ENCODE results near the gene GNG2.

GNG2 gene

DNA sequence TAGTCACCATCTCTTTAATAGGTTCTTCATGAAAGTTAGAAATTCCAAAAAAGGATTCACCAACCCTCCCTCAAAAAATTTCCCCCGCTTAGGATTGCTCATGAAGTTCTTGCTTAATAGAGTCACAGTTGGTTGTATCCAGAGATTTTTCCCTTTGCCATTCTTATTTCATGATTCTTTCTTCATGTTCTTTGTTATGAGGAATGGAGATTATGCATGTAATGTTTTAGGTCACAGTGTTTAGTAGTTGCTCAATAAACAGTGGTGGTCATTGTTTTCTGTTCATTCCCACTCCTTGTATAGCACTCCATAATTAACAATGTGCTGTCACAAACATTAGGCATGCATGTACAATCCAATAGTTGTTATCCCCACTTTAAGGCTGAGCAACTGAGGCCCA lies 77.7 kb downstream of the GNG2 start:
- Histone ChIP-seq H3K27me3 (ENCODE audit: control insufficient read depth in 1 of 2, insufficient read depth in 2 of 2, low read length in 2 of 2) (no peaks in the 10 kb centered on the region), H3K9me3 (ENCODE audit: control insufficient read depth in 2 of 2, low read length in 2 of 2) (no peaks in the 10 kb centered on the region), H3K9ac (ENCODE audit: low read length in 2 of 2) (no peak overlapping the region), H3K4me3 (ENCODE audit: low read length in 2 of 2) (no peak overlapping the region), H3K4me1 (ENCODE audit: control insufficient read depth, insufficient read depth, low read length) (peaks cover 2% of the 10 kb centered on the region), H3K36me3 (ENCODE audit: control insufficient read depth in 2 of 2, insufficient read depth in 2 of 2, low read length in 2 of 2) (no peaks in the 10 kb centered on the region), H3K27ac (ENCODE audit: low read length) (no peak overlapping the region)

DNA sequence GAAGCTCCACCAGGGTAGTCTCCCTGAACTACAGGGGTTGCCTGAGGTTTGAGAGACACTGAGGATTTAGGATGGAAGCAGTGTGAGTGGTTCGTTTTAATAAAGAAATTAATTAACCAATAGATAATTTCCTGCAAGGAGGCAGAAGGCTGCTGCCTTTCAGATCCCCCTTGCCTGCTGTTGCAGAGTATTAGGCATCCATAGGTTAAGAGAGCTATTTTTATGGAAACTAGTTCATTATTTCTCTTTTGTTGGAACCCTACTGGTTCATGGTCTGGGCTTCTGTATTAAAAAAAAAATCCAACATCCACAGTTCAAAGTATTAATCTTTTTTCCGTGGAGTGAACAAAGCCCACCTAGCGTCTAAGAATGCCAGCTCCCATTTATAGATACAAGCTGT lies 78.4 kb downstream of the GNG2 start:
- Histone ChIP-seq H3K4me1 (ENCODE audit: control insufficient read depth, insufficient read depth, low read length) (peaks cover 2% of the 10 kb centered on the region), H3K36me3 (ENCODE audit: control insufficient read depth in 2 of 2, insufficient read depth in 2 of 2, low read length in 2 of 2) (no peaks in the 10 kb centered on the region), H3K27me3 (ENCODE audit: control insufficient read depth in 1 of 2, insufficient read depth in 2 of 2, low read length in 2 of 2) (no peaks in the 10 kb centered on the region), H3K9ac (ENCODE audit: low read length in 2 of 2) (no peak overlapping the region), H3K27ac (ENCODE audit: low read length) (no peak overlapping the region), H3K9me3 (ENCODE audit: control insufficient read depth in 2 of 2, low read length in 2 of 2) (no peaks in the 10 kb centered on the region), H3K4me3 (ENCODE audit: low read length in 2 of 2) (no peak overlapping the region)

DNA sequence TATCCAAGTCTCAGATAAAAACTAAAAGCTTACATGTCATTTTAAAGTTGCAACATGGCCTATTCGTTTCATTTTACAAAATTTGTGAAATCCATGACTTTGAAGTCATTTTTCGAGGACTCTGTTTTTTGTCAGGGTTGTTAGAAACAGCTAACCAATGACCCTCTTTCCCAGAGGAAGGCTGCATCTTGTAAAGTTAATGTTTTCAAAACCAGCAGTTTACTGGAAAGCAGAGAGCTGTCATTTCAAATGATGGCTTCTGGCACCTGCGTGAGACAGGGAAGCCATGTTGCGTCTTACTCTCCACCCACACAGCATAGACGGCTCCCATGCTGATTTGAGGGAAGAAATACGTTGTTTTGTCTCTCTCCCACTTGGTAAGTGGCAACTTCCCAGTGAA lies 78.8 kb downstream of the GNG2 start:
- Histone ChIP-seq H3K36me3 (ENCODE audit: control insufficient read depth in 2 of 2, insufficient read depth in 2 of 2, low read length in 2 of 2) (no peaks in the 10 kb centered on the region), H3K4me3 (ENCODE audit: low read length in 2 of 2) (no peak overlapping the region), H3K9me3 (ENCODE audit: control insufficient read depth in 2 of 2, low read length in 2 of 2) (no peaks in the 10 kb centered on the region), H3K27me3 (ENCODE audit: control insufficient read depth in 1 of 2, insufficient read depth in 2 of 2, low read length in 2 of 2) (no peaks in the 10 kb centered on the region), H3K9ac (ENCODE audit: low read length in 2 of 2) (no peak overlapping the region), H3K4me1 (ENCODE audit: control insufficient read depth, insufficient read depth, low read length) (peaks cover 2% of the 10 kb centered on the region), H3K27ac (ENCODE audit: low read length) (no peak overlapping the region)

DNA sequence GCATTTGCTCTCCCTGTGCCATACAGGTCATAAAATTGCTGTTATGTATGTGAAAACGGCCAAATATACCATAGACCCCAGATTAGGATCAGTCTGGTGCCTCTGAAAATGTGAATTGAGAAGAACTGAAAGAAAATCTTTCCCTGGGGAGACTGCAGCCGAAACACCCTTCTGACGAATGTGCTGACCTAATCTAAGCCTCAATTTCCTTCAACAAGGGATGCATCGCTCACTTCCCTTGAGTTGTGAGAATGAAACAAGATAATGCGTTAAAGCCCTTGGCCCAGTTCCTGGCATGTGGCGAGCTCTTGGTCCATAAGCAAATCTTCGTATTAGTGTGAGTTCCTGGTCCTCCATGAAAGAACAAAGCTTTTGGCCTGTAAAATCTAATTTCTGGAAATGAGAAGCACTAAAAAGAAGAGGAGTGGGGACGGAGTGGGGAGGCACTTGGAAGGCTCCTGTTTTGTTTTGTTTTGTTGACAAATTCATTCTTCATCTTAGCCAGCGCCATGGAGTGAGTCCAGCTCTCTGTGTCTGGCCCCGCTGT lies 79.4 kb downstream of the GNG2 start:
- Histone ChIP-seq H3K27me3 (ENCODE audit: control insufficient read depth in 1 of 2, insufficient read depth in 2 of 2, low read length in 2 of 2) (no peaks in the 10 kb centered on the region), H3K4me3 (ENCODE audit: low read length in 2 of 2) (no peak overlapping the region), H3K9me3 (ENCODE audit: control insufficient read depth in 2 of 2, low read length in 2 of 2) (no peaks in the 10 kb centered on the region), H3K9ac (ENCODE audit: low read length in 2 of 2) (no peak overlapping the region), H3K27ac (ENCODE audit: low read length) (no peak overlapping the region), H3K4me1 (ENCODE audit: control insufficient read depth, insufficient read depth, low read length) (peaks cover 2% of the 10 kb centered on the region), H3K36me3 (ENCODE audit: control insufficient read depth in 2 of 2, insufficient read depth in 2 of 2, low read length in 2 of 2) (no peaks in the 10 kb centered on the region)

DNA sequence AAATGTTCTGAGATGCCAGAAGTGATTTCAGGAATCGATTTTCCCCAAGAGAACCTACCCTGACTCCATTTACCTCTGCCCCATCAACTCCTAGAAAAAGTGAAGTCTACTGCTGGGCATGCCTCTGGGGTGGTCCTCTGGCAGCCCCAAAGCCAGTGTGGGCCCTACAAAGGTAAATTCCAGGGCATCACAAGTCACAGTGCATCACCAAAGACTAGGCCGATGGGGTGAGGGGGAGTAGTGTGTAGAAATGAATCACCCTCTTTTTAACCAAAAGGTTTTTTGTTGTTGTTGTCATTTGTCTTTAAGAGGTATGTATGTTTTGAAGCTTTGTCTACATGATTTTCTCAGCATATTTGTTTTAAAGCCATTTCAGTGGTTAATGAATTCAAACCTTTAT lies 82.6 kb downstream of the GNG2 start:
- H3K36me3 ChIP-seq (ENCODE audit: control insufficient read depth in 2 of 2, insufficient read depth in 2 of 2, low read length in 2 of 2): no peaks in the 10 kb centered on the region
- no peak overlapping the region for H3K9ac ChIP-seq (ENCODE audit: low read length in 2 of 2)
- peaks cover 0 to 3% of the 10 kb centered on the region in 2 donors for H3K9me3 ChIP-seq (ENCODE audit: control insufficient read depth in 2 of 2, low read length in 2 of 2)
- H3K27me3 ChIP-seq (ENCODE audit: control insufficient read depth in 1 of 2, insufficient read depth in 2 of 2, low read length in 2 of 2): no peaks in the 10 kb centered on the region
- H3K4me3 ChIP-seq (ENCODE audit: low read length in 2 of 2): no peak overlapping the region
- no peak overlapping the region for H3K27ac ChIP-seq (ENCODE audit: low read length)
- no peaks in the 10 kb centered on the region for H3K4me1 ChIP-seq (ENCODE audit: control insufficient read depth, insufficient read depth, low read length)

DNA sequence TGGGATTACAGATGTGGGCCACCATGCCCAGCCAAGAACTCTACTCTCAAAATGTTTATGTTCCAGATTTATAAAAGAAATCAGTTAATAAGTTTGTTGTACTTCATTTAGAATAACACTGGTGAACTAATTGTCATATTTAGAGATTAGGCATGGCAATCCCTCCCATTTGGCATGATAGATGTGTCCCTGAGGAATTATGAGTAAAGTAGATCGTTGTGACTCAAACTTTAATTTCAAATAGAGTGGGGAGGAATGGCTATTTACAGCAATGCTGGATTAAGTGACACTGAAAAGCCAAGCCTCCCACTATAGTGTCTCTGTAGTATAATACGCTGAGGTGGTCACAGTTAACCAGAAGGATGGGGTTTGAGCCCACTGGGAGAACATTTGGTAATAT lies 89.6 kb downstream of the GNG2 start:
- Histone ChIP-seq H3K27ac (ENCODE audit: low read length) (no peak overlapping the region), H3K36me3 (ENCODE audit: control insufficient read depth in 2 of 2, insufficient read depth in 2 of 2, low read length in 2 of 2) (peaks cover 0 to 3% of the 10 kb centered on the region in 2 donors), H3K27me3 (ENCODE audit: control insufficient read depth in 1 of 2, insufficient read depth in 2 of 2, low read length in 2 of 2) (no peaks in the 10 kb centered on the region), H3K9me3 (ENCODE audit: control insufficient read depth in 2 of 2, low read length in 2 of 2) (peaks cover 0 to 3% of the 10 kb centered on the region in 2 donors), H3K4me1 (ENCODE audit: control insufficient read depth, insufficient read depth, low read length) (no peaks in the 10 kb centered on the region), H3K9ac (ENCODE audit: low read length in 2 of 2) (no peak overlapping the region), H3K4me3 (ENCODE audit: low read length in 2 of 2) (no peak overlapping the region)

DNA sequence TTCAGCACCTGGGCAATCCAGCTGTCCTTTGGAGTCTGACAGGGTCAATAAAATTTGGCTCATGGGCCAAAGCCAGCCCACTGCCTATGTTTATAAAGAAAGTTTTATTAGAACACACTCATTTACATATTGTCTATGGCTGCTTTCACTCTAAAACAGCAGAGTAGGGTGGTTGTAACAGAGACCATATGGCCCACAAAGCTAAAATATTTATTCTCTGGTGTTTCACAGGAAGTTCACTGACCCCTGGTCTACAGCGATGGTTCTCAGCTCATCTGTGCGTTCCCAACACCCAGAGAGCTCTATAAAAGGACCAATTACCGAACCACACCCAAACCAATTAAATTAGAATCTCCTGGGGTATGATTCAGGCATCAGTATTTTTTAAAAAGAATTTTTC lies 91.2 kb downstream of the GNG2 start:
- no peak overlapping the region for H3K4me3 ChIP-seq (ENCODE audit: low read length in 2 of 2)
- peaks cover 0 to 3% of the 10 kb centered on the region in 2 donors for H3K9me3 ChIP-seq (ENCODE audit: control insufficient read depth in 2 of 2, low read length in 2 of 2)
- H3K27me3 ChIP-seq (ENCODE audit: control insufficient read depth in 1 of 2, insufficient read depth in 2 of 2, low read length in 2 of 2): no peaks in the 10 kb centered on the region
- H3K9ac ChIP-seq (ENCODE audit: low read length in 2 of 2): no peak overlapping the region
- H3K4me1 ChIP-seq (ENCODE audit: control insufficient read depth, insufficient read depth, low read length): no peaks in the 10 kb centered on the region
- peaks cover 0 to 3% of the 10 kb centered on the region in 2 donors for H3K36me3 ChIP-seq (ENCODE audit: control insufficient read depth in 2 of 2, insufficient read depth in 2 of 2, low read length in 2 of 2)
- no peak overlapping the region for H3K27ac ChIP-seq (ENCODE audit: low read length)

DNA sequence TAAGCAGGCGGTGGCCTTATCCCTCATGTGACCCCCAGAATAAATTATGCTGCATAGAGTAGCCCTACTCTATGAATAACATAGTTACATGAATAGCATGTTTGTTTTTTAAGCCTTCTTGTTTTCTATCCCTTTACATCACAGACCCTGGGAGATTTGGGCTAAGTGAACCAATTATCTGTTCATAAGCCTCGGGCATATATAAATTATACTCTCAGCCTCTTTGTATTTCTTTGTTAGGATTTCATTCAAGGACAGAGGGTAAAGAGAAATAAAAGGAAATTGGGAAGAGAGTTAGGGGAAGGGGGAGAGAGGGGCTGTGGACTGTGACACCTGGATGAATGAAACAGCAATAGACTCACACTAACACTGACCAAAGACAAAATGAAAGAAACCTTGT lies 93.6 kb downstream of the GNG2 start:
- H3K27me3 ChIP-seq (ENCODE audit: control insufficient read depth in 1 of 2, insufficient read depth in 2 of 2, low read length in 2 of 2): no peaks in the 10 kb centered on the region
- no peaks in the 10 kb centered on the region for H3K4me1 ChIP-seq (ENCODE audit: control insufficient read depth, insufficient read depth, low read length)
- H3K36me3 ChIP-seq (ENCODE audit: control insufficient read depth in 2 of 2, insufficient read depth in 2 of 2, low read length in 2 of 2): peaks cover 3 to 6% of the 10 kb centered on the region in 2 donors
- H3K9ac ChIP-seq (ENCODE audit: low read length in 2 of 2): no peak overlapping the region
- peaks cover 2 to 10% of the 10 kb centered on the region in 2 donors for H3K9me3 ChIP-seq (ENCODE audit: control insufficient read depth in 2 of 2, low read length in 2 of 2)
- H3K4me3 ChIP-seq (ENCODE audit: low read length in 2 of 2): no peak overlapping the region
- no peak overlapping the region for H3K27ac ChIP-seq (ENCODE audit: low read length)

DNA sequence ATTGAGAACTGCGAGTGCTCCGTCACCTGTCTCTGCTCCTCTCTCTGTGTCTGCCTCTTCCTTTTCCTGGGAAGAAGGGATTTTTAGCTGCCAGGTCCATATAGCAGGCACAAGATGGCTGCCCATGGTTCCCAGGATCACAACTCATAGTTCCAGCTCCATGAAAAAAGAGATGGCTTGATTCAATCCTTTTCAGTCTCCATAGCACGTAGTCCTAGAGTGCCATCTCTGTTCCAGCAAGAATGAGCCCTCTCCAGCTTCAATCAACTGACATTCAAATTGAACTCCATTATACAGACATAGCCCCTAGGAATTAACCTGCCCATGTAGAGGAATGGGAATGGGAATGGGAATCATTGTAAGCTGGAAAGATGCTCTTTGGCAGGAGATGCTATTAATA lies 94.2 kb downstream of the GNG2 start:
- Histone ChIP-seq H3K27ac (ENCODE audit: low read length) (no peak overlapping the region), H3K27me3 (ENCODE audit: control insufficient read depth in 1 of 2, insufficient read depth in 2 of 2, low read length in 2 of 2) (no peaks in the 10 kb centered on the region), H3K9ac (ENCODE audit: low read length in 2 of 2) (no peak overlapping the region), H3K4me3 (ENCODE audit: low read length in 2 of 2) (no peak overlapping the region), H3K9me3 (ENCODE audit: control insufficient read depth in 2 of 2, low read length in 2 of 2) (peaks cover 2 to 10% of the 10 kb centered on the region in 2 donors), H3K36me3 (ENCODE audit: control insufficient read depth in 2 of 2, insufficient read depth in 2 of 2, low read length in 2 of 2) (peaks cover 3 to 6% of the 10 kb centered on the region in 2 donors), H3K4me1 (ENCODE audit: control insufficient read depth, insufficient read depth, low read length) (no peaks in the 10 kb centered on the region)

DNA sequence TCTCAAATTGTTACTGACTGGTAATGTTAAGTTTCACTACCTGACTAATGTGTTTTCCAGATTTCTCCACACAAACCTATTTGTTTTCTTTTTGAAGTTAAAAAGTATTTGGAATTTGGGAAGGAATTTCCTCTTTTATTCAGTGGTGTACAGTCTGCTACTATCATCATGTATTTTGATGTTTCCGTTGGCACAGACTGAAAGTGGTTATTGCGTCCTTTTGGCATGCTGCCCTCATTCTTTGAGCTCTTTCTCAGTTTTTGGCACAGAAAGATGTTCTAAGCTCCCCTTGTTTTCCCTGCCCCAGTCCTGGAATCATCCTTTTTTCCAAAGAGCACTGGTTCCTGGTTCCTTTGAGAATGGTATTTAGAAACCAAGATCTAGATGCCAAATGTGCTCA lies 97.5 kb downstream of the GNG2 start:
- Histone ChIP-seq H3K4me1 (ENCODE audit: control insufficient read depth, insufficient read depth, low read length) (no peaks in the 10 kb centered on the region), H3K36me3 (ENCODE audit: control insufficient read depth in 2 of 2, insufficient read depth in 2 of 2, low read length in 2 of 2) (peaks cover 0 to 6% of the 10 kb centered on the region in 2 donors), H3K27me3 (ENCODE audit: control insufficient read depth in 1 of 2, insufficient read depth in 2 of 2, low read length in 2 of 2) (no peaks in the 10 kb centered on the region), H3K9ac (ENCODE audit: low read length in 2 of 2) (no peak overlapping the region), H3K27ac (ENCODE audit: low read length) (no peak overlapping the region), H3K9me3 (ENCODE audit: control insufficient read depth in 2 of 2, low read length in 2 of 2) (peaks cover 2 to 10% of the 10 kb centered on the region in 2 donors), H3K4me3 (ENCODE audit: low read length in 2 of 2) (no peak overlapping the region)

DNA sequence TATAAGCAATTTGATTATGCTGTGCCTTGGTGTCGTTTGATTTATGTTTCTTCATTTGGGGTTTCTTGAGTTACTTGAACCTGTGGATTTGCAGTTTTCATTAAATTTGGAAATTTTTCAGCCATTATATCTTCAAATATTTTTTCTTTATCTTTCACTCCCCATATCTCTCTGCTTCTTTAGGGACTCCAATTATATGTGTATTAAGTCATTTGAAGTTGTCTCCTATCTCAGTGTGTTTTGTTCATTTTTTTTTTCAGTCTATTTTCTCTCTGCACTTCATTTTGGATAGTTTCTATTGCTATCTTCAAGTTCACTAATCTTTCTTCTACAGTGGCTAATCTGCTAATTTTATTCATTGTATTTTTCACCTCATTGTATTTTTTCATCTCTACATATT lies 99.5 kb downstream of the GNG2 start:
- Histone ChIP-seq H3K27me3 (ENCODE audit: control insufficient read depth in 1 of 2, insufficient read depth in 2 of 2, low read length in 2 of 2) (no peaks in the 10 kb centered on the region), H3K9me3 (ENCODE audit: control insufficient read depth in 2 of 2, low read length in 2 of 2) (peaks cover 2 to 10% of the 10 kb centered on the region in 2 donors), H3K36me3 (ENCODE audit: control insufficient read depth in 2 of 2, insufficient read depth in 2 of 2, low read length in 2 of 2) (peaks cover 0 to 6% of the 10 kb centered on the region in 2 donors), H3K4me3 (ENCODE audit: low read length in 2 of 2) (no peak overlapping the region), H3K4me1 (ENCODE audit: control insufficient read depth, insufficient read depth, low read length) (no peaks in the 10 kb centered on the region), H3K27ac (ENCODE audit: low read length) (no peak overlapping the region), H3K9ac (ENCODE audit: low read length in 2 of 2) (no peak overlapping the region)

Data from stomach smooth muscle (tissue), 2 donors.